ENCODE data around the gene TRIM41. TPM values are rescaled to one million over a fixed set of nuclear protein-coding genes. Genes with fewer than 3 reads are reported as not detected.
A peak's percentile ranks its signal among the peaks of the same experiment; 100 is the strongest.

Gene TRIM41
- total and polyA plus RNA-seq, 9 of the 15 experiments (the other 6 are each of a cell fraction or from before 2014, with no cell fraction given), result 1.8 to 47.6 (median 20.9) TPM

DNA sequence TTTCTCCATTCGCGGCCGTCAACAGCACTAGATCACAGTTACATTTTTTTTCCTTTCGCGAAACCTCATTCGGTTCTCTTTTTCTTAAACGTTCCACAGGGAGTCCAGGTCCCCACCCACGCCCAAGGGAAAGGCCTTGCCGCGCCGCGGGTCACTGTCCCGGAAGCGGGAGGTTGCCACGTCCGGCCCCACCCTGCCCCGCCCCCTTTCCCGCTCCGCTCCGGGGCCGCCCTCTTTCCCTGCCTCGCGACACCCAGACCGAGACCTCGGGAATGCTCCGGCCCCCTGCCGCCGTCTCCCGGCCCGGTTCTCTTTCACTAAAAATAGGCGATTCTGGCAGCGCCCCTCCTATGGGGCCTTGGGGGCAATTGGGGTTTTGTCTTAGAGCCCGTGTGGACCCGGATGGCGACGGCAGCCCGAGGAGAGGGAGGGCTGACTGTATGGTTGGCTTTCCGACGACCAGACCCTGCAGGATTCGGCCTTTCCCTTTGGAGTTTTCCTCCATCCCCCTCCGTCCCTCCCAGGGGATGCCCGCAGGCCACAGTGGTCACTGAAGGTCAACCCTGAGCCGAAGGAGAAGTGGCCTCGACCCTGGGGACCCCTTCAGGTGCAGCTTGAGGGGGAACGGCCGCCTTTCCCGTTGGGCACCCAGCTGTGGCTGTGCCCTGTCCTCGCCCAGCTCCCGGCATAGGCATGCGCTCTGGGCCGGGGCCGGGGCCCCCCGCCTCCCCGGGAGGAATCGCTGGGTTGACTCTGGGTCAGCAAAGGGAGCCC is 23.4 kb downstream of the TRIM41 start (continued):
- TF ChIP-seq, protein P1, sequence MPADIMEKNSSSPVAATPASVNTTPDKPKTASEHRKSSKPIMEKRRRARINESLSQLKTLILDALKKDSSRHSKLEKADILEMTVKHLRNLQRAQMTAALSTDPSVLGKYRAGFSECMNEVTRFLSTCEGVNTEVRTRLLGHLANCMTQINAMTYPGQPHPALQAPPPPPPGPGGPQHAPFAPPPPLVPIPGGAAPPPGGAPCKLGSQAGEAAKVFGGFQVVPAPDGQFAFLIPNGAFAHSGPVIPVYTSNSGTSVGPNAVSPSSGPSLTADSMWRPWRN (IDR thresholded peaks at IDR 0.05; ENCODE audit: low read depth), result no peak
- peak; percentile 79; the same call in 1 of the 2 replicates for TF ChIP-seq ZNF589 (CRISPR knock-in tag; IDR thresholded peaks at IDR 0.05; ENCODE audit: low read depth)
- TF ChIP-seq ZNF436 (CRISPR knock-in tag; IDR thresholded peaks at IDR 0.05), result no peak
- TF ChIP-seq, protein P2, sequence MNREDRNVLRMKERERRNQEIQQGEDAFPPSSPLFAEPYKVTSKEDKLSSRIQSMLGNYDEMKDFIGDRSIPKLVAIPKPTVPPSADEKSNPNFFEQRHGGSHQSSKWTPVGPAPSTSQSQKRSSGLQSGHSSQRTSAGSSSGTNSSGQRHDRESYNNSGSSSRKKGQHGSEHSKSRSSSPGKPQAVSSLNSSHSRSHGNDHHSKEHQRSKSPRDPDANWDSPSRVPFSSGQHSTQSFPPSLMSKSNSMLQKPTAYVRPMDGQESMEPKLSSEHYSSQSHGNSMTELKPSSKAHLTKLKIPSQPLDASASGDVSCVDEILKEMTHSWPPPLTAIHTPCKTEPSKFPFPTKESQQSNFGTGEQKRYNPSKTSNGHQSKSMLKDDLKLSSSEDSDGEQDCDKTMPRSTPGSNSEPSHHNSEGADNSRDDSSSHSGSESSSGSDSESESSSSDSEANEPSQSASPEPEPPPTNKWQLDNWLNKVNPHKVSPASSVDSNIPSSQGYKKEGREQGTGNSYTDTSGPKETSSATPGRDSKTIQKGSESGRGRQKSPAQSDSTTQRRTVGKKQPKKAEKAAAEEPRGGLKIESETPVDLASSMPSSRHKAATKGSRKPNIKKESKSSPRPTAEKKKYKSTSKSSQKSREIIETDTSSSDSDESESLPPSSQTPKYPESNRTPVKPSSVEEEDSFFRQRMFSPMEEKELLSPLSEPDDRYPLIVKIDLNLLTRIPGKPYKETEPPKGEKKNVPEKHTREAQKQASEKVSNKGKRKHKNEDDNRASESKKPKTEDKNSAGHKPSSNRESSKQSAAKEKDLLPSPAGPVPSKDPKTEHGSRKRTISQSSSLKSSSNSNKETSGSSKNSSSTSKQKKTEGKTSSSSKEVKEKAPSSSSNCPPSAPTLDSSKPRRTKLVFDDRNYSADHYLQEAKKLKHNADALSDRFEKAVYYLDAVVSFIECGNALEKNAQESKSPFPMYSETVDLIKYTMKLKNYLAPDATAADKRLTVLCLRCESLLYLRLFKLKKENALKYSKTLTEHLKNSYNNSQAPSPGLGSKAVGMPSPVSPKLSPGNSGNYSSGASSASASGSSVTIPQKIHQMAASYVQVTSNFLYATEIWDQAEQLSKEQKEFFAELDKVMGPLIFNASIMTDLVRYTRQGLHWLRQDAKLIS (CRISPR knock-in tag; IDR thresholded peaks at IDR 0.05), result no peak
- TF ChIP-seq, protein P3, sequence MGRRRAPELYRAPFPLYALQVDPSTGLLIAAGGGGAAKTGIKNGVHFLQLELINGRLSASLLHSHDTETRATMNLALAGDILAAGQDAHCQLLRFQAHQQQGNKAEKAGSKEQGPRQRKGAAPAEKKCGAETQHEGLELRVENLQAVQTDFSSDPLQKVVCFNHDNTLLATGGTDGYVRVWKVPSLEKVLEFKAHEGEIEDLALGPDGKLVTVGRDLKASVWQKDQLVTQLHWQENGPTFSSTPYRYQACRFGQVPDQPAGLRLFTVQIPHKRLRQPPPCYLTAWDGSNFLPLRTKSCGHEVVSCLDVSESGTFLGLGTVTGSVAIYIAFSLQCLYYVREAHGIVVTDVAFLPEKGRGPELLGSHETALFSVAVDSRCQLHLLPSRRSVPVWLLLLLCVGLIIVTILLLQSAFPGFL (CRISPR knock-in tag; IDR thresholded peaks at IDR 0.05), result no peak
- TF ChIP-seq, protein P4, sequence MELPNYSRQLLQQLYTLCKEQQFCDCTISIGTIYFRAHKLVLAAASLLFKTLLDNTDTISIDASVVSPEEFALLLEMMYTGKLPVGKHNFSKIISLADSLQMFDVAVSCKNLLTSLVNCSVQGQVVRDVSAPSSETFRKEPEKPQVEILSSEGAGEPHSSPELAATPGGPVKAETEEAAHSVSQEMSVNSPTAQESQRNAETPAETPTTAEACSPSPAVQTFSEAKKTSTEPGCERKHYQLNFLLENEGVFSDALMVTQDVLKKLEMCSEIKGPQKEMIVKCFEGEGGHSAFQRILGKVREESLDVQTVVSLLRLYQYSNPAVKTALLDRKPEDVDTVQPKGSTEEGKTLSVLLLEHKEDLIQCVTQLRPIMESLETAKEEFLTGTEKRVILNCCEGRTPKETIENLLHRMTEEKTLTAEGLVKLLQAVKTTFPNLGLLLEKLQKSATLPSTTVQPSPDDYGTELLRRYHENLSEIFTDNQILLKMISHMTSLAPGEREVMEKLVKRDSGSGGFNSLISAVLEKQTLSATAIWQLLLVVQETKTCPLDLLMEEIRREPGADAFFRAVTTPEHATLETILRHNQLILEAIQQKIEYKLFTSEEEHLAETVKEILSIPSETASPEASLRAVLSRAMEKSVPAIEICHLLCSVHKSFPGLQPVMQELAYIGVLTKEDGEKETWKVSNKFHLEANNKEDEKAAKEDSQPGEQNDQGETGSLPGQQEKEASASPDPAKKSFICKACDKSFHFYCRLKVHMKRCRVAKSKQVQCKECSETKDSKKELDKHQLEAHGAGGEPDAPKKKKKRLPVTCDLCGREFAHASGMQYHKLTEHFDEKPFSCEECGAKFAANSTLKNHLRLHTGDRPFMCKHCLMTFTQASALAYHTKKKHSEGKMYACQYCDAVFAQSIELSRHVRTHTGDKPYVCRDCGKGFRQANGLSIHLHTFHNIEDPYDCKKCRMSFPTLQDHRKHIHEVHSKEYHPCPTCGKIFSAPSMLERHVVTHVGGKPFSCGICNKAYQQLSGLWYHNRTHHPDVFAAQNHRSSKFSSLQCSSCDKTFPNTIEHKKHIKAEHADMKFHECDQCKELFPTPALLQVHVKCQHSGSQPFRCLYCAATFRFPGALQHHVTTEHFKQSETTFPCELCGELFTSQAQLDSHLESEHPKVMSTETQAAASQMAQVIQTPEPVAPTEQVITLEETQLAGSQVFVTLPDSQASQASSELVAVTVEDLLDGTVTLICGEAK (IDR thresholded peaks at IDR 0.05), result peak; percentile 82
- TF ChIP-seq, protein P4 (CRISPR knock-in tag; IDR thresholded peaks at IDR 0.05), result no peak
- peak; percentile 20; the same call in 1 of the 2 replicates for TF ChIP-seq NFIC (IDR thresholded peaks at IDR 0.05)
- no peak for TF ChIP-seq MTF1 (CRISPR knock-in tag; IDR thresholded peaks at IDR 0.05; ENCODE audit: borderline replicate concordance)
- no peak for TF ChIP-seq HSF4 (CRISPR knock-in tag; IDR thresholded peaks at IDR 0.05; ENCODE audit: borderline replicate concordance)

Data from K562 (cell line).